Measurements from ENCODE around the gene VSIG10.

DNA sequence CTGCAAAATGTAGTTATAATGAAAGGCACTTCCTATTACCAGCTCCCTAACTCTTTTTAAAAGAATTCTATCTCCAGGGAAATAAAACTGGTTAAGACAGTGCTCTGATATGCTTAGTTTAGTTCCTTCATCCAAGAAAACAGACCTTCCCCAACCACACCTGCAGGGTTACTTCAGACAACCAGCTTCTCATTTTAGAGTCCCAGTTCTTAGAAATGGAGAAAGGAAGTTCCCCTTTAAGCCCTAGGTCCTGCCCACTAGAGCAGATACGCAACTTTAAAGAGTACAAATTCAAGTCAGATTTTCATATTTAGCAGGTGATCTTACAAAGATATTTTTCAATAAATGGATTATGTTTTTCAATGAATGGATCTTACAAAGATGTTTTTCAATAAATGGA lies 38.4 kb downstream of the VSIG10 start:
- TF ChIP-seq, protein P1, sequence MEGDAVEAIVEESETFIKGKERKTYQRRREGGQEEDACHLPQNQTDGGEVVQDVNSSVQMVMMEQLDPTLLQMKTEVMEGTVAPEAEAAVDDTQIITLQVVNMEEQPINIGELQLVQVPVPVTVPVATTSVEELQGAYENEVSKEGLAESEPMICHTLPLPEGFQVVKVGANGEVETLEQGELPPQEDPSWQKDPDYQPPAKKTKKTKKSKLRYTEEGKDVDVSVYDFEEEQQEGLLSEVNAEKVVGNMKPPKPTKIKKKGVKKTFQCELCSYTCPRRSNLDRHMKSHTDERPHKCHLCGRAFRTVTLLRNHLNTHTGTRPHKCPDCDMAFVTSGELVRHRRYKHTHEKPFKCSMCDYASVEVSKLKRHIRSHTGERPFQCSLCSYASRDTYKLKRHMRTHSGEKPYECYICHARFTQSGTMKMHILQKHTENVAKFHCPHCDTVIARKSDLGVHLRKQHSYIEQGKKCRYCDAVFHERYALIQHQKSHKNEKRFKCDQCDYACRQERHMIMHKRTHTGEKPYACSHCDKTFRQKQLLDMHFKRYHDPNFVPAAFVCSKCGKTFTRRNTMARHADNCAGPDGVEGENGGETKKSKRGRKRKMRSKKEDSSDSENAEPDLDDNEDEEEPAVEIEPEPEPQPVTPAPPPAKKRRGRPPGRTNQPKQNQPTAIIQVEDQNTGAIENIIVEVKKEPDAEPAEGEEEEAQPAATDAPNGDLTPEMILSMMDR (IDR thresholded peaks at IDR 0.05; ENCODE audit: low read depth, low read length): no peak
- no peak for TF ChIP-seq EZH2phosphoT487 (IDR thresholded peaks at IDR 0.05; ENCODE audit: low read depth)

Data from OCI-LY3 (cell line).